ENCODE results near the gene JAZF1.

The JAZF1 gene

GRCh38 chr7:28155019-28155660 is 25.5 kb downstream of the JAZF1 start:
- no peaks in the 10 kb centered on the region for H3K36me3 ChIP-seq (ENCODE audit: control insufficient read depth, insufficient read depth, low read length)
- no peak overlapping the region for H2AFZ ChIP-seq
- peaks cover 9% of the 10 kb centered on the region for H3K79me2 ChIP-seq
- H3K4me3 ChIP-seq (ENCODE audit: low read depth, low read length) = no peak overlapping the region
- H3K9ac ChIP-seq = no peak overlapping the region
- no peak for TF ChIP-seq CTCF (IDR thresholded peaks at IDR 0.05)
- H3K9me3 ChIP-seq (ENCODE audit: control insufficient read depth, low read length) = no peaks in the 10 kb centered on the region
- H3K27me3 ChIP-seq (ENCODE audit: control insufficient read depth, insufficient read depth, low read length) = no peaks in the 10 kb centered on the region
- H3K27ac ChIP-seq = no peak overlapping the region
- peaks cover 4% of the 10 kb centered on the region for H3K4me1 ChIP-seq
- H3K4me2 ChIP-seq (ENCODE audit: low read length) = no peak overlapping the region

GRCh38 chr7:28152594-28152993 is 28.0 kb downstream of the JAZF1 start:
- H3K27me3 ChIP-seq (ENCODE audit: control insufficient read depth, insufficient read depth, low read length) = no peaks in the 10 kb centered on the region
- no peak overlapping the region for H3K4me3 ChIP-seq (ENCODE audit: low read depth, low read length)
- H3K4me2 ChIP-seq (ENCODE audit: low read length) = no peak overlapping the region
- no peaks in the 10 kb centered on the region for H3K9me3 ChIP-seq (ENCODE audit: control insufficient read depth, low read length)
- H3K27ac ChIP-seq = no peak overlapping the region
- no peaks in the 10 kb centered on the region for H3K36me3 ChIP-seq (ENCODE audit: control insufficient read depth, insufficient read depth, low read length)
- peaks cover 4% of the 10 kb centered on the region for H3K79me2 ChIP-seq
- H3K9ac ChIP-seq = no peak overlapping the region
- no peak overlapping the region for H2AFZ ChIP-seq
- no peak for TF ChIP-seq CTCF (IDR thresholded peaks at IDR 0.05)
- H3K4me1 ChIP-seq = peaks cover 4% of the 10 kb centered on the region

DNA sequence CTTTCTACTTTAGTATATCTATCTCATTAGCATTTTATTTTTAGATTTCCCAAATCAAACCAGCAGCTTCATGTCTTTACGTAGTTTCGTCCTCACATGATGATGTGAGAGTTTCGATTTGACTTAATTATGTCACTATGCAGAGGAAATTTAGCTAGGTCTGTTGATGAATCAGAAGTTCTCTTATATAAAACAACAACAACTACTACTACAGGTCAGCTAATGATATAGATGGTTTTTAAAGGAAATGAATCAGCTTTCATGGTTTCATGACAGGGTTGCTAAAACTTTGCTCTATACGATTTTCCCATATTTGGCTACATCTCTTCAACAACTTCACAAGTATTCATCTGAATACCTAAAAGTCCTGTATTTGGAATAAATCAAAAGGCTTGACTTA is 28.6 kb downstream of the JAZF1 start:
- no peak overlapping the region for H3K4me2 ChIP-seq (ENCODE audit: low read length)
- no peak overlapping the region for H3K4me3 ChIP-seq (ENCODE audit: low read depth, low read length)
- H3K4me1 ChIP-seq = peaks cover 4% of the 10 kb centered on the region
- no peak for TF ChIP-seq CTCF (IDR thresholded peaks at IDR 0.05)
- H3K79me2 ChIP-seq = peaks cover 4% of the 10 kb centered on the region
- no peak overlapping the region for H2AFZ ChIP-seq
- no peaks in the 10 kb centered on the region for H3K27me3 ChIP-seq (ENCODE audit: control insufficient read depth, insufficient read depth, low read length)
- no peaks in the 10 kb centered on the region for H3K9me3 ChIP-seq (ENCODE audit: control insufficient read depth, low read length)
- no peaks in the 10 kb centered on the region for H3K36me3 ChIP-seq (ENCODE audit: control insufficient read depth, insufficient read depth, low read length)
- no peak overlapping the region for H3K9ac ChIP-seq
- H3K27ac ChIP-seq = no peak overlapping the region

DNA sequence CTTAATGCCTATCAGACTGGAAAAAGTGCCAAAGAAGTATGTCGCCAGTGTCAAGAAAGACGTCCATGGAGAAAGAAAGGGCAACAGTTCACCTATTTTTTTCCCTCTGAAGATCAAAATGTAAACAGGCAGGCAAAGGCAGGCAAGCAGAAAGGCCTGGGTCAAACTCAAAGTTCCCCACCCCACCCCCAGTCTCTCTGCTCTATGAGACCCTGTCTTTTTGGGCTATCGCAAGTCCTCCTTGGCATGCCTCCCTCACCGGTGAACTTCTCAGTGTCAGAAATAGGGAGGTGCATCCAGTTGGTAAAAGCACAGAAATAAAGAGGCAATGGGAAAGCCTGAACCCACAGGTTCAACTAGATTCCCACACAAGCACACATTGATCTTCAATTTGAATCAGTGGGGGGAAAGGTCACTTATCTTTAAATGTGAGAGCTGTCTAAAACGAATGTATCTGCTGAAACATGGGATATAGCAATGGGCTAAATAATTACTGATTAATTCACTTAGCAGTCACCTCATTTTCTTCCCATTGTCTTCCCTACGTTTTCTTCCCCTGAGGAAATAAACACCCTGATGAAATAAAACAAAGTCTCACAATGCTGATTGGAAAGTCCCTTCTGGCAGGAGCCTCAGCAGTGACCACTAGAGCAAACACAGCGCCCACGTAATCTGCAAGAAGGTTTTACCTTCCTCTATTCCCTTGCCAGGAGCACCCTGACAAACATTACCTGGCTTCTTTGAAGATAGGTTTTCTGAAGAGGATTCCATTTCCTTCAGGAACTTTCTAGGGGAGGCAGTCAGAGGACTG is 31.1 kb downstream of the JAZF1 start:
- H3K79me2 ChIP-seq = peaks cover 4% of the 10 kb centered on the region
- H3K36me3 ChIP-seq (ENCODE audit: control insufficient read depth, insufficient read depth, low read length) = no peaks in the 10 kb centered on the region
- H3K4me2 ChIP-seq (ENCODE audit: low read length) = no peak overlapping the region
- no peak overlapping the region for H3K9ac ChIP-seq
- no peaks in the 10 kb centered on the region for H3K9me3 ChIP-seq (ENCODE audit: control insufficient read depth, low read length)
- no peaks in the 10 kb centered on the region for H3K4me1 ChIP-seq
- H3K4me3 ChIP-seq (ENCODE audit: low read depth, low read length) = no peak overlapping the region
- H2AFZ ChIP-seq = no peak overlapping the region
- no peak for TF ChIP-seq CTCF (IDR thresholded peaks at IDR 0.05)
- no peaks in the 10 kb centered on the region for H3K27me3 ChIP-seq (ENCODE audit: control insufficient read depth, insufficient read depth, low read length)
- no peak overlapping the region for H3K27ac ChIP-seq

Data from parathyroid adenoma (tissue), 2 donors.